Panc1 (cell line): ENCODE results near the gene CNOT4.

Experiments
- CTCF ChIP-seq: fragments of 450-650 bp; IDR thresholded peaks from 2 replicates; pipeline ENCODE4 v1.5.1; 2017; ENCODE audit warnings: mild to moderate bottlenecking
- POLR2AphosphoS5 ChIP-seq: IDR thresholded peaks from 2 replicates; pipeline ENCODE4 v1.6.1; 2012; ENCODE audit warnings: mild to moderate bottlenecking, low read depth, low read length, moderate library complexity

DNA sequence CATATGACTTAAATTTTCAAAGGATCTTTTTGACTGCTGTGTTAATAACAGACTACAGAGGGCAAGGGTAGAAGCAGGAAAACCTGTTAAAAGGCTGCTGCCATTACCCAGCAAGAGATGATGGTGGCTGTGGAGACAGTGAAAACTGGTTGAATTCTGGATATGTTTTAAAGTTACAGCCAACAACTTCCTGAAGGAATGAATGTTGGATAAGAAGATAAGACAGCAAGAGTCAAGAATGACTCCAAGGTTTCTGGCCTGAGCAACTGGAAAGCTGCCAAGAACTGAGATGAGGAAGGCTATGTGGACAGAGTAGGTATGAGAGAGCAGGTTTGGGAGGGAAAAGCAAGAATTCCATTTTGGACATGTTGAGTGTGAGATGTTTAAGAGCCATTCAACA lies 19.1 kb downstream of the CNOT4 start:
- TF ChIP-seq POLR2AphosphoS5 (no peak), CTCF (no peak)
